ENCODE measurements around the gene ITGA6. TPM values are rescaled to one million over a fixed set of nuclear protein-coding genes. Genes with fewer than 3 reads are reported as not detected.

Gene ITGA6
- total RNA-seq, 1 experiment from 2014 or later, result 27.8 TPM

DNA sequence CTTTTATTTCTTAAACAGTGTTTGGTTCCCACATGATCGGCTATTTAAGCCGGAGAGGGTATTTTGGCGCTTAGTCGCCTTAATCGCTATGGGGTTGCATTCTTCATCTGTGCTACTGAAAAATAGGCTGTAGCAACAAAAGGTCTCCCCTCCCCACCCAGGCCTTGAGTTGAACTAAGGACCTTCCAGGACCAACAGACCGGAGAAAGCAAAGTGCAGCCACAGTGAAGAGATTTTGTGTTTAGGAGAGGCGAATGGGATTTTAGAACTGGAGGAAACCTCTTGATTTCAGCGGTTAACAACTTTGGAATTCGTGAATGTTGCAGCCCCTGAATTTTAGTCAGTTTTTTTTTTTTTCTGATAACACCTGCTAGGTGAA lies 1.4 kb downstream of the ITGA6 start:
- POLR2A ChIA-PET, result no interaction called here
- Mint-ChIP-seq H3K4me3 (ENCODE audit: unreplicated experiment) (peak overlapping the region; percentile 70), H3K4me1 (ENCODE audit: low read depth, unreplicated experiment) (no peaks in the 10 kb centered on the region), H3K27me3 (ENCODE audit: insufficient read depth, unreplicated experiment) (no peaks in the 10 kb centered on the region), H3K9me3 (ENCODE audit: unreplicated experiment) (no peaks in the 10 kb centered on the region), H3K36me3 (ENCODE audit: insufficient read depth, unreplicated experiment) (no peaks in the 10 kb centered on the region), H3K27ac (ENCODE audit: unreplicated experiment) (peak overlapping the region; percentile 84)
- no peak for DNase-seq
- H3K4me3 ChIP-seq (ENCODE audit: low read depth, low read length), result peak overlapping the region; percentile 90
- no peaks in the 10 kb centered on the region for H3K27me3 ChIP-seq (replicated peaks; ENCODE audit: control insufficient read depth, insufficient read depth, low read length)
- CTCF ChIA-PET, result interaction anchor here (0.7 to 4.2 kb wide), 4 partner anchors 13 to 203 kb away, joined by 3 to 80 read pairs (median 8); no protein-coding TSS in a partner anchor
- no peaks in the 10 kb centered on the region for H3K36me3 ChIP-seq (ENCODE audit: control insufficient read depth, insufficient read depth, low read length)
- BruUV-seq (replicated peaks), result no TSS peak
- H3K9me3 ChIP-seq, result no peaks in the 10 kb centered on the region
- TF ChIP-seq, protein P1, sequence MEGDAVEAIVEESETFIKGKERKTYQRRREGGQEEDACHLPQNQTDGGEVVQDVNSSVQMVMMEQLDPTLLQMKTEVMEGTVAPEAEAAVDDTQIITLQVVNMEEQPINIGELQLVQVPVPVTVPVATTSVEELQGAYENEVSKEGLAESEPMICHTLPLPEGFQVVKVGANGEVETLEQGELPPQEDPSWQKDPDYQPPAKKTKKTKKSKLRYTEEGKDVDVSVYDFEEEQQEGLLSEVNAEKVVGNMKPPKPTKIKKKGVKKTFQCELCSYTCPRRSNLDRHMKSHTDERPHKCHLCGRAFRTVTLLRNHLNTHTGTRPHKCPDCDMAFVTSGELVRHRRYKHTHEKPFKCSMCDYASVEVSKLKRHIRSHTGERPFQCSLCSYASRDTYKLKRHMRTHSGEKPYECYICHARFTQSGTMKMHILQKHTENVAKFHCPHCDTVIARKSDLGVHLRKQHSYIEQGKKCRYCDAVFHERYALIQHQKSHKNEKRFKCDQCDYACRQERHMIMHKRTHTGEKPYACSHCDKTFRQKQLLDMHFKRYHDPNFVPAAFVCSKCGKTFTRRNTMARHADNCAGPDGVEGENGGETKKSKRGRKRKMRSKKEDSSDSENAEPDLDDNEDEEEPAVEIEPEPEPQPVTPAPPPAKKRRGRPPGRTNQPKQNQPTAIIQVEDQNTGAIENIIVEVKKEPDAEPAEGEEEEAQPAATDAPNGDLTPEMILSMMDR (IDR thresholded peaks at IDR 0.05; ENCODE audit: insufficient read depth in 1 of 2, low read depth in 1 of 2, low read length in 1 of 2, severe bottlenecking in 1 of 2, unreplicated experiment in 1 of 2), result no peak
- peaks cover 25% of the 10 kb centered on the region for H3K4me1 ChIP-seq
- intact Hi-C loops (cut with micrococcal nuclease; ENCODE audit: unreplicated experiment), result loop anchor here (1.0 kb wide), 3 partner anchors 11 to 187 kb away; no protein-coding TSS in a partner anchor

DNA sequence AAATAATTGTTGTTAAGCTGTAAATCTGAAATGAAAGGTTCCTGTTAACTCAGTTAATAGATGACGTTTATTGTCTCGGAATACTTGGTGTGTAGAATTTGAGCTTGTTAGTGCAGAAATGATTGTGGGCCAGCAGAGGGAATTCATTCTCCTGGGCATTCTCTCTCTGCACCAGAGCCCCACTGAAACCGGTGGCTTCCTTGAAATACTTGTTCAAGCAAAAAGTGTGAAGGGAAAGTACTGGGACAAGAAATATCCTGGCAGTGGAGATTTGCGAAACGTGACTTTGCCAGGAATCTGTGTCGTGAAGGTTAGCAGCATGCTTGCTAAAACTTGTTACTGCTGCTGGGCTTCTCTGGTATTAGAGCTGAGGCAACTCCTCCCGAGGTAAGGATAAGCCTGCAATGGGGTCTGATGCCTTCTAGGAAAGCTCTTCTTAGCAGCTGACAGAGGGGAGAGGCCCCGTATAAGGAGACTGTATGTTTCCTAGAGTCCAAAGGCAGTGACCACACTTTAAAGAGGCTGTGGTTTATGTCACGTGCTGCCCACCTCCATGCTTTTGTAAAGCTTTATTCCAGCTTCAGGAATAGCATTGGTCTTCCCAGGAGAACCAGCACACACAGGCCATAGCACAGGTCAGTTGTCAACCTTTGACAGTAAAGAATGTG lies 2.0 kb downstream of the ITGA6 start:
- H3K27ac Mint-ChIP-seq (ENCODE audit: unreplicated experiment), result no peak overlapping the region

GRCh38 chr2:172430027-172430426 lies 2.6 kb downstream of the ITGA6 start:
- no peaks in the 10 kb centered on the region for H3K36me3 Mint-ChIP-seq (ENCODE audit: insufficient read depth, unreplicated experiment)
- H3K4me1 Mint-ChIP-seq (ENCODE audit: low read depth, unreplicated experiment), result no peaks in the 10 kb centered on the region
- H3K27me3 Mint-ChIP-seq (ENCODE audit: insufficient read depth, unreplicated experiment), result no peaks in the 10 kb centered on the region

More for the DNA sequence above, 2.0 kb downstream of the ITGA6 start:
- no peak for DNase-seq
- Mint-ChIP-seq H3K4me1 (ENCODE audit: low read depth, unreplicated experiment) (no peaks in the 10 kb centered on the region), H3K36me3 (ENCODE audit: insufficient read depth, unreplicated experiment) (no peaks in the 10 kb centered on the region), H3K9me3 (ENCODE audit: unreplicated experiment) (no peaks in the 10 kb centered on the region), H3K4me3 (ENCODE audit: unreplicated experiment) (peak overlapping the region; percentile 70), H3K27me3 (ENCODE audit: insufficient read depth, unreplicated experiment) (no peaks in the 10 kb centered on the region)
- Histone ChIP-seq H3K4me1 (peaks cover 30% of the 10 kb centered on the region), H3K4me3 (ENCODE audit: low read depth, low read length) (peak overlapping the region; percentile 90), H3K36me3 (ENCODE audit: control insufficient read depth, insufficient read depth, low read length) (no peaks in the 10 kb centered on the region), H3K9me3 (no peaks in the 10 kb centered on the region), H3K27me3 (replicated peaks; ENCODE audit: control insufficient read depth, insufficient read depth, low read length) (no peaks in the 10 kb centered on the region)
- ChIA-PET POLR2A (no interaction called here), CTCF (interaction anchor here (0.7 to 4.2 kb wide), 4 partner anchors 12 to 203 kb away, joined by 3 to 80 read pairs (median 8); no protein-coding TSS in a partner anchor)
- TF ChIP-seq, protein P1 (IDR thresholded peaks at IDR 0.05; ENCODE audit: insufficient read depth in 1 of 2, low read depth in 1 of 2, low read length in 1 of 2, severe bottlenecking in 1 of 2, unreplicated experiment in 1 of 2), result peak in 1 of 2 experiments; percentile 15
- TSS peak; percentile 26 for BruUV-seq (replicated peaks)
- intact Hi-C loops (cut with micrococcal nuclease; ENCODE audit: unreplicated experiment), result no loop called here

More at GRCh38 chr2:172430027-172430426, 2.6 kb downstream of the ITGA6 start:
- Histone ChIP-seq H3K9me3 (no peaks in the 10 kb centered on the region), H3K27me3 (replicated peaks; ENCODE audit: control insufficient read depth, insufficient read depth, low read length) (no peaks in the 10 kb centered on the region), H3K36me3 (ENCODE audit: control insufficient read depth, insufficient read depth, low read length) (no peaks in the 10 kb centered on the region), H3K4me1 (peaks cover 35% of the 10 kb centered on the region), H3K4me3 (ENCODE audit: low read depth, low read length) (no peak overlapping the region)
- H3K4me3 Mint-ChIP-seq (ENCODE audit: unreplicated experiment), result no peak overlapping the region
- H3K27ac Mint-ChIP-seq (ENCODE audit: unreplicated experiment), result no peak overlapping the region
- DNase-seq, result no peak
- BruUV-seq (replicated peaks), result no TSS peak
- ChIA-PET POLR2A (interaction anchor here (0.5 kb wide), 1 partner anchor 126 kb away, joined by 5 read pairs; the partner anchor contains the start of gene PDK1), CTCF (interaction anchor here (3.1 to 4.2 kb wide), 2 partner anchors 11 to 32 kb away, joined by 13 to 80 read pairs; no protein-coding TSS in a partner anchor)
- intact Hi-C loops (cut with micrococcal nuclease; ENCODE audit: unreplicated experiment), result no loop called here
- TF ChIP-seq, protein P1 (IDR thresholded peaks at IDR 0.05; ENCODE audit: insufficient read depth in 1 of 2, low read depth in 1 of 2, low read length in 1 of 2, severe bottlenecking in 1 of 2, unreplicated experiment in 1 of 2), result no peak
- H3K9me3 Mint-ChIP-seq (ENCODE audit: unreplicated experiment), result no peaks in the 10 kb centered on the region
